ENCODE data around the gene TRAFD1.

DNA sequence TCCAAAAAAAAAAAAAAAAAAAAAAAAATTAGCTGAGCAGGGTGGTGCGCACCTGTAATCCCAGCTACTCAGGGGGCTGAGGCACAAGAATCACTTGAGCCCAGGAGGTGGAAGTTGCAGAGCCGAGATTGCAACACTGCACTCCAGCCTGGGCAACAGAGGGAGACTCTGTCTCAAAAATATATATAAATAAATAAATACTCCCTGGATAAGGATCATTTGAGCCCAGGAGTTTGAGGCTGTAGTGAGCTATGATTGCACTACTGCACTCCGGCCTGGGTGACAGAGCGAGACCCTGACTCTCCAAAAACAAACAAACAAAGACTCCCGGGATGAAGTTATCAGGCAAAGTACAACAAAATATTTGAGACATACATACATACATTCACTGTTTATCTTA lies 13.4 kb upstream of the TRAFD1 start:
- TF ChIP-seq CTCF (IDR thresholded peaks at IDR 0.05): no peak
- TF ChIP-seq EZH2 (IDR thresholded peaks at IDR 0.05): no peak
